ENCODE results near the gene TEX44. TPM values are rescaled to one million over a fixed set of nuclear protein-coding genes. Genes with fewer than 3 reads are reported as not detected.
A peak's percentile ranks its signal among the peaks of the same experiment; 100 is the strongest.

TEX44 gene
- total RNA-seq, 4 donors from 2014 or later: not detected

DNA sequence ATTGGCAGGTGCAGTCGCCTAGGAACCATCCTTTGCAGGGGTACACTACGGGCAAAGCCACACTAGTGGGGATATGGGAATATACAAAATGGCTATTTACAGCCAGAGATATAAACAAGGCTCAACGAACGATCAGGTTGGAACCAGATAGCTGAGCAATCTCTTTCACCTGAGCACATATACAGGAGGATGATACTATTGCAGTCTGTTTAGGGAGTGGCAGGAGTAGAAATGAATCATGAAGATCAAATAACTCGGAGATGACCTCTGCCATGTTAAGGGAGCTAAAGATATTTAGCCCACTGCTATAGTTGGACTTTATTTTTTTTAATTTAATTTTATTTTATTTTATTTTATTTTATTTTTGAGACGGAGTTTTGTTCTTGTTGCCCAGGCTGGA is 33.8 kb downstream of the TEX44 start:
- H3K4me1 ChIP-seq: peaks cover 41% of the 10 kb centered on the region
- DNase-seq (ENCODE audit: low spot score in 2 of 2): no peak
- peak overlapping the region; percentile 34 for H3K27ac ChIP-seq
- H3K9me3 ChIP-seq: no peaks in the 10 kb centered on the region
- H3K27me3 ChIP-seq: no peaks in the 10 kb centered on the region
- TF ChIP-seq EP300 (IDR thresholded peaks at IDR 0.05) (no peak), CTCF (IDR thresholded peaks at IDR 0.05) (no peak), POLR2A (IDR thresholded peaks at IDR 0.05) (no peak), POLR2AphosphoS5 (IDR thresholded peaks at IDR 0.05) (no peak)
- WGBS: 84% methylated on average over 6 of the region's 6 CpGs
- no peaks in the 10 kb centered on the region for H3K36me3 ChIP-seq
- no peak overlapping the region for H3K4me3 ChIP-seq

DNA sequence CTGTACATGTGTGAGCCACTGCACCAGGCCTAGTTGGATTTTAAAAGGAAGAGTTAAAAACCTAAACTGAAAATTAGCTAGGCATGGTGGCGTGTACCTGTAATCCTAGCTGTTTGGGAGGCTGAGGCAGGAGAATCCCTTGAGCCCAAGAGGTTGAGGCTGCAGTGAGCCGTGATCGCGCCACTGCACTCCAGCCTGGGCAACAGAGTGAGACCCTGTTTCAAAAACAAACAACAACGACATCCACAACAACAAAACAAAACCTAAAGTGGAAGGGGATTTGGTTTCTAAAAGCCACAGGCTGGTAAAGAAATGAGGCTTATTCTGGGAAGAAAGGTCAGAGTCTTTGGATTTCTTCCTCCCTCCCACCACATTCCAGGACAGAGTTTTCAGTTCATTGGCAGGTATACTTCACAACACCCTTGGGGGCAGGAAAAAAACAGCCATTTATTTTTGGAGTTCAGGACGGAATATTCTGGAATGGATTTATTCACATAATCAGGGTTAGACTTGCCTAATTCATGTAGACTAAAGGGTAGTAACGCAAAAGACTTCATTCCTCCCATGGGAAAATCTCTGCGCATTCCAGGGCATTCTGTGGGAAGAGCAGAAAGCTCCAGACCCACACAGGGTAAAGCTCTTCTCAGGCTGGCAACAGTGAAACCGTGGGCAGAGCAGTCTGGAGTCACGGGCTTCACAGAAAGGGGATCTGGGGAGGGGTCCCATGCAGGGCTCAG is 34.9 kb downstream of the TEX44 start:
- H3K27me3 ChIP-seq: no peaks in the 10 kb centered on the region
- DNase-seq (ENCODE audit: low spot score in 2 of 2): no peak
- no peaks in the 10 kb centered on the region for H3K9me3 ChIP-seq
- H3K4me3 ChIP-seq: no peak overlapping the region
- WGBS: 57% methylated on average over 10 of the region's 10 CpGs
- H3K36me3 ChIP-seq: no peaks in the 10 kb centered on the region
- H3K27ac ChIP-seq: peak overlapping the region; percentile 43
- TF ChIP-seq POLR2A (IDR thresholded peaks at IDR 0.05) (no peak), CTCF (IDR thresholded peaks at IDR 0.05) (no peak), POLR2AphosphoS5 (IDR thresholded peaks at IDR 0.05) (no peak), EP300 (IDR thresholded peaks at IDR 0.05) (no peak)
- H3K4me1 ChIP-seq: peaks cover 30% of the 10 kb centered on the region

GRCh38 chr2:231632559-231633142 is 40.0 kb downstream of the TEX44 start:
- no peak for DNase-seq (ENCODE audit: low spot score in 2 of 2)
- Histone ChIP-seq H3K27me3 (no peaks in the 10 kb centered on the region), H3K9me3 (no peaks in the 10 kb centered on the region), H3K36me3 (no peaks in the 10 kb centered on the region), H3K4me1 (peaks cover 12% of the 10 kb centered on the region), H3K4me3 (no peak overlapping the region), H3K27ac (no peak overlapping the region)
- WGBS: 83% methylated on average over 14 of the region's 14 CpGs
- TF ChIP-seq CTCF (IDR thresholded peaks at IDR 0.05) (no peak), EP300 (IDR thresholded peaks at IDR 0.05) (no peak), POLR2A (IDR thresholded peaks at IDR 0.05) (no peak), POLR2AphosphoS5 (IDR thresholded peaks at IDR 0.05) (no peak)

- H3K4me3 ChIP-seq: no peak overlapping the region
- H3K27me3 ChIP-seq: no peaks in the 10 kb centered on the region
- H3K36me3 ChIP-seq: no peaks in the 10 kb centered on the region
- H3K9me3 ChIP-seq: no peaks in the 10 kb centered on the region
- WGBS: 78% methylated on average over 13 of the region's 13 CpGs
- peak overlapping the region; percentile 13 for H3K27ac ChIP-seq
- H3K4me1 ChIP-seq: peaks cover 6% of the 10 kb centered on the region
- DNase-seq (ENCODE audit: low spot score in 2 of 2): no peak
- no peak for TF ChIP-seq POLR2AphosphoS5 (IDR thresholded peaks at IDR 0.05)
- TF ChIP-seq CTCF (IDR thresholded peaks at IDR 0.05): no peak
- no peak for TF ChIP-seq EP300 (IDR thresholded peaks at IDR 0.05)
- no peak for TF ChIP-seq POLR2A (IDR thresholded peaks at IDR 0.05)
These were observed 40.7 kb downstream of the TEX44 start for GRCh38 chr2:231633241-231633976.

DNA sequence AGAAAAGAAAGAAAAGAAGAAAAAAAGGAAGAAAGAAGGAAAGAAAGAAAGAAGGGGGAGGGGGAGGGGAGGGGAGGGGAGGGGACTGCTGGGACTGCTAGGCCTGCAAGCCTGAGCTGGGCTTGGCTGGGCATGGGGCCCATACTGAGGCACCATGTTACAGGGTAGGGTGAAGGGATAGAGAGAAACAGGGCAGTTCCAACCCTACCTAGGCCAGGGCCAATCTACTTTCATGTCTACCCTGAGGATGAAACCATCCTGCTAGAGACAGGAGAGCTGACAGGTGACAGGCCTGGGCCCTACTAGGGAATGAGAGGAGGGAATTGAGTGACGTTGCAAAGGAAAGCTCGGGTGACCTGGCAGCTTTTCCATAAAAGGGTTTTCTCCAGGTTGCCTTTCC is 41.7 kb downstream of the TEX44 start:
- no peak for DNase-seq (ENCODE audit: low spot score in 2 of 2)
- Histone ChIP-seq H3K36me3 (no peaks in the 10 kb centered on the region), H3K9me3 (no peaks in the 10 kb centered on the region), H3K4me3 (no peak overlapping the region), H3K27me3 (no peaks in the 10 kb centered on the region), H3K4me1 (peaks cover 6% of the 10 kb centered on the region), H3K27ac (no peak overlapping the region)
- WGBS: 52% methylated on average over 2 of the region's 2 CpGs
- TF ChIP-seq CTCF (IDR thresholded peaks at IDR 0.05): no peak
- no peak for TF ChIP-seq POLR2A (IDR thresholded peaks at IDR 0.05)
- no peak for TF ChIP-seq POLR2AphosphoS5 (IDR thresholded peaks at IDR 0.05)

All from suprapubic skin (tissue), 4 donors.